Fibroblast of the aortic adventitia (primary cell): ENCODE results near the gene SUPT20H. TPM values are rescaled to one million over a fixed set of nuclear protein-coding genes. Genes with fewer than 3 reads are reported as not detected.

Experiments
- DNase-seq: peaks from one replicate; pipeline ENCODE4 v3.0.0-alpha.2; 2010; ENCODE audit warnings: low read depth
- H3K4me3 ChIP-seq: 2 replicates; pipeline ENCODE4 v1.5.1; 2011; ENCODE audit warnings: low read depth, mild to moderate bottlenecking, control low read depth, low read length, moderate library complexity
- total RNA-seq: library from RNA; depleted of rRNA; stranded (reverse); fragments of >200 nt; gene quantifications from 2 replicates; pipeline ENCODE4 v1.2.3, GENCODE V29; 2012; ENCODE audit warnings: low replicate concordance
- TF ChIP-seq, protein P1 (sequence below): IDR thresholded peaks from 2 replicates; pipeline ENCODE4 v1.5.1; 2011; ENCODE audit warnings: mild to moderate bottlenecking, low read length, control low read depth, inconsistent platforms; ENCODE audit not compliant: insufficient read depth

The SUPT20H gene
- total RNA-seq, 1 donor, result 69.4 TPM

DNA sequence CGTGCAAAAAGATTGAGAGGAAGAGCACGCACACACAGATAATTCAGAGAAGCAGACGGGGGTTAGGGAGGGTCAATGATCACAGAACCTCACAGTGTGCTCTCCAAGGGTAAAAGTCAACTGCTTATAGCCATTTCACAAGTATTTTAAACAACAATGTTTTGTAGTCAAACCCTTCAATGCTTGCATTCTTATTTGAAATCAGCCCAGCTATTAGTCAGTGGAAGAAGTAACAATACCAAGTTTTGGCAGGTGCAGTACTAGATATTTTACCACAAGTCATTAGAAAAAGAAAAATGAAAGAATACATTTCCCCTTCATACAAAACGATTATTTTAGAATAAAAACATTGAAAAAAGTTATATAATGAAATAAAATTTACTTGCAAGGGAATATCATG lies 43.4 kb upstream of the SUPT20H start:
- TF ChIP-seq, protein P1, sequence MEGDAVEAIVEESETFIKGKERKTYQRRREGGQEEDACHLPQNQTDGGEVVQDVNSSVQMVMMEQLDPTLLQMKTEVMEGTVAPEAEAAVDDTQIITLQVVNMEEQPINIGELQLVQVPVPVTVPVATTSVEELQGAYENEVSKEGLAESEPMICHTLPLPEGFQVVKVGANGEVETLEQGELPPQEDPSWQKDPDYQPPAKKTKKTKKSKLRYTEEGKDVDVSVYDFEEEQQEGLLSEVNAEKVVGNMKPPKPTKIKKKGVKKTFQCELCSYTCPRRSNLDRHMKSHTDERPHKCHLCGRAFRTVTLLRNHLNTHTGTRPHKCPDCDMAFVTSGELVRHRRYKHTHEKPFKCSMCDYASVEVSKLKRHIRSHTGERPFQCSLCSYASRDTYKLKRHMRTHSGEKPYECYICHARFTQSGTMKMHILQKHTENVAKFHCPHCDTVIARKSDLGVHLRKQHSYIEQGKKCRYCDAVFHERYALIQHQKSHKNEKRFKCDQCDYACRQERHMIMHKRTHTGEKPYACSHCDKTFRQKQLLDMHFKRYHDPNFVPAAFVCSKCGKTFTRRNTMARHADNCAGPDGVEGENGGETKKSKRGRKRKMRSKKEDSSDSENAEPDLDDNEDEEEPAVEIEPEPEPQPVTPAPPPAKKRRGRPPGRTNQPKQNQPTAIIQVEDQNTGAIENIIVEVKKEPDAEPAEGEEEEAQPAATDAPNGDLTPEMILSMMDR, result no peak
- DNase-seq, result peak; percentile 62
- H3K4me3 ChIP-seq, result no peak overlapping the region

DNA sequence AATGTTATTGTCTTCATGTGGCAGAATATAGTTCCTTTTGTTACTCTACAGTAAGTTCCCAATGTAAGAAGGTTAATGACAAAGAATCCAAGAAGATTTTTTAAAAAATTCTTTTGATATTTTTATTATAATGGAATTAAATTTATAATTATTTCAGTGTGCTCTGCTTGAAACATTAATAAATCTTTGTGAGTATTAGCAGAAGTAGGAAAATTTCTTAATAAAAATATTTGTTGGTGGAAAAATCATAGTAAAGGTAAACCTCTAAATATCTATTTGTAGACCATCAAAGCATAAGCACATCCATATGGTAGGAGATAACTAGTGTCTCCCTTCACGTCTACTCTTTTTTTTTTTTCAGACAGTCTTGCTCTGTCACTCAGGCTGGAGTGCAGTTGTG lies 41.7 kb upstream of the SUPT20H start:
- TF ChIP-seq, protein P1, result no peak
- no peak overlapping the region for H3K4me3 ChIP-seq
- no peak for DNase-seq

DNA sequence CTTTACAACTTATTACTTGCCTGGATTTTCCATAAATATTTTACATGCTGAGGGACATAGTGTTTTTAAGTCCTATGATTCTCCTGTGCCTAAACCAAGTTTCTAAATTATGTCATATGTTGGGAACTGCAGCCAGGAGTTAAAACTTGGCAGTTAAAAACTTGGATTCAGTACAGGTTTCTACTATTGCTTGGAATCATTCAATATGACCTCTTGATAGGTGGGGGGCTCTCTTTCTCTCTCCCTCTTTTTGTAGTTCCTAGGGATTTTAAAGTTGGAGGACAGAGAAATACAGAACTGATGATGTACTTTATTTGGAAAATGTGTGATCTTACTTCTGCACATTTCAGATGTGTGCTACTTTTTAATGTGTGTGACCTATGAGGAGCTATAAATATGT lies 41.2 kb upstream of the SUPT20H start:
- DNase-seq, result peak; percentile 25
- TF ChIP-seq, protein P1, result no peak
- H3K4me3 ChIP-seq, result no peak overlapping the region

DNA sequence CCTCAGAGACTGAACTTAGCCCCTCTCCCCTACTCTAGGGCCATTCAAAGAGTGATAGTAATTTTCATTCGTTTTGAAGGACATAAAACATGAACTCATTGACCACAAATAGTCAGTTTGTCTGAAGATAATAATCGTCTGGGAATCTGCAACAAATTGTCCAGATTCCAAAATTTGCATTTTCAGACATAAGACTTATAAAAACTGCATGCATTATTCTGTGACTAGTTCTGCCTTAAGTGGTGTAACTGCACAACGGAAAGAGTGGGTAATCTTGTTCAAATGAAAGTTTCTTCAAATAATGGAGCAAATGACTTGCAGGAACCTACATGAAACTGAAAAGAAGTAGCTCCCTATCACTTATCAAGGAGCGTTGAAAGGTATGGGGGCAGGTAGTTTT lies 37.6 kb upstream of the SUPT20H start:
- H3K4me3 ChIP-seq, result no peak overlapping the region
- DNase-seq, result no peak
- TF ChIP-seq, protein P1, result no peak

DNA sequence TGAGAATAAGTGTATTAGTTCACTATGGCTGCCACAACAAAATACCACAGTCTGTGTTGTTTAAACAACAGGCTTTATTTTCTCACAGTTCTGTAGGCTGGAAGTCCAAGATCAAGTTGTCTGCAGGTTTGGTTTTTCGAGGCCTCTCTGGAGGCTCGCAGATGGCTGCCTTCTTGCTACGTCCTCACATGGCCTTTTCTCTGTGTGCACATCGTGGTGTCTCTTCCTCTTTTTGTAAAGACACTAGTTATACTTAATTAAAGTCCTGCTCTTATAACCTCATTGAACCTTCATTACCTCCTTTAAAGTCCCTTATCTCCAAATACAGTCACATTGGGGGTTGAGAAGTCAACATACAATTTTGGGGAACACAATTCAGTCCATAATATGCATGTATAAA lies 35.4 kb upstream of the SUPT20H start:
- TF ChIP-seq, protein P1, result no peak
- no peak for DNase-seq
- no peak overlapping the region for H3K4me3 ChIP-seq

DNA sequence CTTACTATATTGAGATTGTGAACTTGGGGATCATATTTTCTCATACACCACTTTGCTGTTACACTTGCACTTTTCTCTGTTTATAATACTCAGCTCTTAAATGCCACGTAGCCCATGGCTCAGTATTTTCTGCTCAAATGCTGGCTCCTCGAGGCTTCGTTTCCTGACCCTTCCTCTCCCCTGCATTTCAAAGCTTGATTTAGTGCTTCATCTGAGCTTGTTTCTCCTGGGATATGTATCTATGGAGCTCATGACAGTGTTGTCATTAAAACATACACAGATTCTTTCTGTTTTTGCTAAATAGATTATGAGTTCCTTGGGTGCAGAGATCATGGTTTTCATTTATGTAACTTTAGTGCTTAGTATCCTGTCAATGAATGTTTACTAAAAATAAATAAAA lies 34.6 kb upstream of the SUPT20H start:
- DNase-seq, result no peak
- TF ChIP-seq, protein P1, result no peak
- no peak overlapping the region for H3K4me3 ChIP-seq

DNA sequence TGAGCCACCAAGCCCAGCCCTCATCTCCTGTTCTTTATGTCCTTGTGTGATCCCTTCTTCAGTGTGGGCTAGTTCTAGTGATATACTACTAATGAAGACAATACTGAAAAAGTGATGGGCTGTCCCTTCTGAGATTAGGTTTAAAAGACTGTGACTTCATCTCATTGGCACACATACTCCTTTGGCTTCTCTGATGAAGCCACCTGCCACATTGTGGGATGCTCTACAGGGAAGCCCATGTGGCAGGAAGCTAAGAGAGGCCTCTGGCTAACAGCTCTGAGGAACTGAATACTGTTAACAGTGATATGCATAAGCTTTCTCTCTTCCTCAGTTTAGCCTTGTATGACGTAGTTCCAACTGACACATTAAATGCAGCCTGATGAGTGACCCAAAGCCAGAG lies 32.3 kb upstream of the SUPT20H start:
- TF ChIP-seq, protein P1, result no peak
- DNase-seq, result no peak
- no peak overlapping the region for H3K4me3 ChIP-seq
